Amniotic stem cell (primary cell): ENCODE measurements around the gene ZBTB24.

Source experiments
- DNase-seq: peaks from one replicate; lab custom pipeline; 2025; lab: John Stamatoyannopoulos, UW

Gene ZBTB24

GRCh38 chr6:109498052-109498451 lies 15.0 kb upstream of the ZBTB24 start:
- no peak for DNase-seq

- DNase-seq = no peak
These were observed 13.2 kb upstream of the ZBTB24 start for GRCh38 chr6:109496036-109496772.

DNA sequence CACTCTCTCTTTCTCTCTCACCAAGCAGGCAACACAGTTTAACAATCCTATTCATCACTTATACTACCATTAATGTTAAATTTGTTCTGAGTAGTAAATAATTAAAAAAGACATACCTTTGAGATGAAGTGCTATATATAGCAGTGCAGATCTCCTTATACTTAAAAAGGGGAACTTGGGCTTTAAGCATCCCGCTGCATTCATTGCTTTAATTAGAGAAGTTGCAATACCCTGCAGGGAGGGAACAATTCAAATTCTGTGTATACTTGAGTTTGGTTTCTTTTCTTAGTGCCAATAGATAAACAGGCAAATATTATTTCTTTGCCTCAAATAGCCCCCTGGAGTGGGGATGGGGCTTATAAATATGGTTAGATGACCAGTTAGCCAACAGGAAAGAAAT lies 10.8 kb upstream of the ZBTB24 start:
- DNase-seq = no peak

- DNase-seq = no peak
These were observed 8.4 kb upstream of the ZBTB24 start for GRCh38 chr6:109491207-109491938.

- no peak for DNase-seq
These were observed 7.7 kb upstream of the ZBTB24 start for GRCh38 chr6:109490713-109491112.

DNA sequence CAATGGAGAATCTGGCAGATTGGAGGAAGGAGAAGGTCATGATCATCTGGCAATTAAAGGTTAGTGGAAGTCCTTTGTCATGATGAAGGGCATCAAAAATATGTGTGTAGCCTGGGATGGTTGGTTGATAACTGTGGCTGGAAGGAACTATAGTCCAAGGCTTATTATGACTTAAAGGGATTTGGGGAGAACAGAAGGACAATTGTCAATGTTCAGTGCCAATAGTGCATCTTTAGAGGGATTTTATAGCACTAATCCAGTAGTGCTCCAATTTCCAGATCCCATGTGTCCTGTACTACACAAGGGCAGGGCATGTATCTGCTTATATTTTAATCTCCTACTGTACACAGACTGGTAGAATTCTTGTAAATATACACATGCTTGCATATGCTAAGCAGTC lies 5.0 kb upstream of the ZBTB24 start:
- no peak for DNase-seq

DNA sequence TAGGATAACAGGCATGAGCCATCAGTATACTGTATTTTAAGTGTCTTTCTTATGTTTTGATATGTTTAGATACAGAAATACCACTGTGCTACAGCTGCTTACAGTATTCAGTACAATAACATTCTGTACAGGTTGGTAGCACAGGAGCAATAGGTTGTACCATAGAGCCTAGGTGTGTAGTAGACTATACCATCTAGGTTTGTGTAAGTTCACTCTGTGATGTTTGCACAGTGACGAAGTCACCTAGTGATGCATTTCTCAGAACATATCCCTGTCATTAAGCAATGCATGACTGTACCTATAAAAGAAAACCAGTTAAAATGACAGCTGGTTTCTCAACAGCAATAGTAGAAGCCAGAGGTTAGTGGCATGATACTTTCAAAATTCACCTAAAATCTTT lies 3.0 kb upstream of the ZBTB24 start:
- no peak for DNase-seq

DNA sequence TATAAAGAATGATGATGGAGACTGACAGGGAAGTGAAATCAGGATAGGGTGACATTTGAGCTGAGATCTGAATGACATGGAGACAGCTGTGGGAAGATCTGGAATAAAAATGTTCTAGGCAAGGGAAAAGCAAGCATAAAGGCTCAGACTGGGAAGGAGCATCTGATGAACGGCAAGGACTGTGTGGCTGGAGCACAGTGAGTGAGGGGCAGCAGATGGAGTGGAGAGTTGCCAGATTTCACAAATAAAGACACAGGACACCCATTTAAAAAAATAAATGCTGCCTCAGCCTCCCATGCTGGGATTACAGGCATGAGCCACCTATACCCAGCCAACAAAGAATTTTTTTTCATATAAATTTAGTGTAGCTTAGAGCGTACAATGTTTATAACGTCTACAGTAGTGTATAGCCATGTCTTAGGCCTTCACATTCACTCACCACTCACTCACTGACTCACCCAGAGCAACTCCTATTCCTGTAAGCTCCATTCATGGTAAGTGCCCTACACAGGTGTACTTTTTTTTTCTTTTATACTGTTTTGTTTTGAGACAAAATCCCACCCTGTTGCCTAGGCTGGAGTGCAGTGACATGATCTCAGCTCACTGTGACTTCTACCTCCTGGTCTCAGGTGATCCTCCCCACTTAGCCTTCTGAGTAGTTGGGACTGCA lies 2.4 kb upstream of the ZBTB24 start:
- DNase-seq = no peak

GRCh38 chr6:109484122-109484521 lies 1.1 kb upstream of the ZBTB24 start:
- no peak for DNase-seq

- DNase-seq = no peak
These were observed 677 bp upstream of the ZBTB24 start for GRCh38 chr6:109483735-109484057.

DNA sequence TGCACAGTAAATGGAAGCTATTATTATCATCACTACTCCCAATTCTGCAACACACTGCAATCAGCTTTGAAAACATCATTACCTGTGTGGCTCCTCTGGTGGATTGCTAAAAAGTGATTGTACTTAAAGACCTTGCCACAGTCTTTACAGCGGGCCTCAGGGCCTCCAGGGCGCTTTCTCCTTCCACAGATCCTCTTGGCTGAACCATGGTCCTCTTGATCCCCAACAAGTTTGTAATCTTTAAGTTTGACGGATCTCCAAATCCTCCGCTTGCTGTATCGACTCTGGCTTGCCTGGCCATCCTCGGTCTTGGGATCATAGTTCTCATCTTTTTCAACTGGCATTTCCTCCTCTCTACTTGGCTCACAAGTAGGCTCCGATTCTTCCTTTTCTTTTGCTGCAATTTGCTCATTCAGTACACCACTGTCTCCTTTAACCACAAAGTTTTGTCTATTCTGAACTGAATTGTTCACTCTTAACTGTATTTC lies 2.0 kb downstream of the ZBTB24 start:
- no peak for DNase-seq

DNA sequence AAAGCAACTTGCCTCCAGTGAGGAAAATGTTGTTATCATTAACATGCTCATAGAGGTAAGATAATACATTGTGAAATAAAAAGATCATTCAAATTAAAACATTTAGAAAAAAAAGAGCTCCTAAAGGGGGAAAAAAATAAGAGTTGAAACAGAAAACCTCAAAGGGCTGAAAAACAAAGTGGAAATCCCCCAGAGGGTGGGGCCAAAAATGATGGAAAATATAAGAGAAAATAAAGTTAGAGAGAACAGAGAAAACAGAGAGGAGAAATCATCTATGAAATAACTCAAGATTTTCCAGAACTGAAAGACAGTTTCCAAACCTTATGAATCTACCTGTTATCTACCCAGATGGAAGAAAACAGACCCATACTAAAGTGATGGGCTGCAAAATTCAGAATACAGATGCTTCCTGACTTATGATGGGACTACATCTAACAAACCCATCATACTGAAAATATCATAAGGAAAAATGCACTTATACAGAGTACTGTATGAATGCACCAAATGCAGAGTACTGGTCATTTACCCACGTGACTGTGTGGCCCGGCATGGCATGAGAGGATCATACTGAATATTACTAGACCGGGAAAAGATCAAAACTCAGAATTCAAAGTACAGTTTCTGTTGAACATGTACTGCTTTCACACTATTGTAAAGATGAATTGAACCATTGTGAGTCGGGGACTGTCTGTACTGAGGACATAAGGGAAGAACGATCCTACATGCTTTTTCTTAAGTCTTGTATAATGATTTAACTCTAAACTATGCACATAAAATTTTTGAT lies 4.0 kb downstream of the ZBTB24 start:
- DNase-seq = no peak

- DNase-seq = no peak
These were observed 4.7 kb downstream of the ZBTB24 start for GRCh38 chr6:109478222-109478805.

DNA sequence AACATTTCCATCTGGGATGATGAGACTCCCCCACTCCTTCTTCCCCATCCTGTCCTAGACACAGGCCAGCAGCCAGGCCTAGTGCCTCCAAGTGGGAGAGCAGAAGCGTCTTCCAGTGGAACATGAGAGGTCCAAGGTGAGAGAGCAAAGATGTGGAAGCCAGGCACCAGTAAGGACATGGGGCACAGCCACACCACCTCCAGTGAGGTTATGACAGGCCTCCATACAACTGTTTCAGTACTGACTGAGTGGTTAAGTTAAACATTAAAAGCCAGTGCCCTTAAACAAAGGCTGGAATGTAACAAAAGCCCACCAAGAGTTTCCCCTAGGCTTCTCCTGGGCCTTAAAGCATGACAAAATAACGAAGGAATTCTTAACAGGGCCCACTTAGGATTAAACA lies 5.3 kb downstream of the ZBTB24 start:
- DNase-seq = no peak

DNA sequence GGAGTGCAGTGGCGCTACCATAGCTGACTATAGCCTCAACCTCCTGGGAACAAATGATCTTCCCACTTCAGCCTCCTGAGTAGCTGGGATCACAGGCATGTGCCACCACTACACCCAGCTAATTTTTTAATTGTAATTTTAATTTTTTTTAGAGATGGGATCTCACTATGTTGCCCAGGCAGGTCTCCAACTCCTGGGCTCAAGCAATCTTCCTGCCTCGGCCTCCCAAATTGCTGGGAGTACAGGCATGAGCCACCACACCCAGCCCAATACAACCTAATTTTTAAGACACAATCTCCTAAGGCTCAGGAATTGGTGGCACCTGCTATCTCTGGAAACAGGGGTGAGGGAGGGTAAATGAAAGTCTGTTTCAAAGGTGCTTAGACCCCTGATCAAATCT lies 5.8 kb downstream of the ZBTB24 start:
- no peak for DNase-seq

DNA sequence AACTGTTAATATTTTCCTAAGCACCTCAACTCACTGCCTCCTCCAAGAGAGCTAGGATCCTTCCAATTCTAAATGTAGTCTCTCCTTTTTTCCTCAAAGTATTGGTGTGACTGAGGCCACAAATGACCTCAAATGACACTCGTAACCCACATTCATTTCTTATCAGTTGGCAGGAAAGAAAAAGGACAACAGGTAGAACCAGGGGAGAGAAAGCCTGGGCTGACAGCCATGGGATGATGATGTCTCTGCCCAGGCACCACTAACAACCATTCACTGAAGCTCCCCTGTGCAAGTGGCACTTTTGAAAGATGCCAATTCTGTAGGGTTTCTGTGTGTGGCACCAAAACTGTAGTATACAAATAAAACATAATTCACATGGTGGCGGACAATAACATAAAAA lies 7.4 kb downstream of the ZBTB24 start:
- no peak for DNase-seq

GRCh38 chr6:109474995-109475394 lies 8.0 kb downstream of the ZBTB24 start:
- no peak for DNase-seq

DNA sequence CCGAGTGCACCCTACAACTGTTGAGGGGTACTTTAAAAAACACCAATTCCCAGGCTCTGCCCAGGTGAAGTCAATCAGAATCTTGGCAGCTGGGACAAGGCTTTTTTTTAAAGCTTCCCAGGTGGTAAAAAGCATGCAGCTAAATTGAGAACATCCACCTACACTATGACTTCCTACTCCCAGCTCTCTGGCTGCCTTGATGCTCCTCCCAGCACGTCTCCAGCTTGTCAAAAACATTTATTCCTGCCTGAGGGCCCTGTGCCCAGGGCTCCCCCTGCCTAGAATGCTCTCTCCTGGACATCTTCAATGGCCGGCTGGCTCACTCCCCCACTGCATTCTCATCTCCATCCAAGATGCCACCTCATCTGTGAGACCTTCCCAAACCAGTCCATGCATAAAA lies 9.9 kb downstream of the ZBTB24 start:
- DNase-seq = no peak

- no peak for DNase-seq
These were observed 10.7 kb downstream of the ZBTB24 start for GRCh38 chr6:109472132-109472995.

DNA sequence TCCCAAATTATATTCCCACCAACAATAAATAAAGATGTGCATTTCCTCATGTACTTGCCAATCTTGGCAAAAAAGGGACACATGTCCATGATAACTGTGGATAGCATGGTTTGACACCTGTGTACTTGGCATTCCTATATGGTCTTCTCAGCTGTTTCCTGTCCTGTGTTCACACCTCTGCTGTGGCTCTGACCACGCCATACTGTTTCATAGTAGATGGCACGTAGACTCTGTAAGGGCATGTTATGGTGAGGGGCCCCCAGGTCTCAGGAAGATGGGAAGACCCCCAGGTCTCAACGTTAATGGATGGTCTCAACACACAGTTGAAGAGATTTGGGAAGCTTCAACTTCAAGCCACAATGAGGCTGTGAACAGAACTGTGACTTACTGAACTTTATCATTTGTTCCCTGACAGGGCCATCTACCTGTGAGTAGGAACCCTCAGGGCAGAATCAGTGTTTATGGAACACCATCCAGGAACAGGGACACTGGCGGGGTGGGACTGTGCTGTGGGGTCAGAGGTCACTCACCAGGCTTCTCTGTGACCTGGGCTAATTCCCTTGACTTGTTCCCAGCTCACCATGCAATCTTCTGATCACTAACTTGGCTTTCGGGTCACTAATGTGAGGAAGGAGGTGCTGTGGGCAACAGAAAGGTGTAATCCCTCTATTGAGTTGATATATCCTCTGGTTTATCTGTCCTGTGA lies 11.8 kb downstream of the ZBTB24 start:
- DNase-seq = no peak
